NCI-H446 treated with DMSO at 0.1 percent for 48 hours (cell line): ENCODE measurements around the gene EMC1.
"Not testable (repeated sequence)": the region's sequence is repeated elsewhere in the genome, so short reads cannot be mapped to it uniquely, and the experiment has no call there.

Source experiments
- DNase-seq: peaks from one replicate; lab custom pipeline; 2025; lab: John Stamatoyannopoulos, UW

Gene EMC1

DNA sequence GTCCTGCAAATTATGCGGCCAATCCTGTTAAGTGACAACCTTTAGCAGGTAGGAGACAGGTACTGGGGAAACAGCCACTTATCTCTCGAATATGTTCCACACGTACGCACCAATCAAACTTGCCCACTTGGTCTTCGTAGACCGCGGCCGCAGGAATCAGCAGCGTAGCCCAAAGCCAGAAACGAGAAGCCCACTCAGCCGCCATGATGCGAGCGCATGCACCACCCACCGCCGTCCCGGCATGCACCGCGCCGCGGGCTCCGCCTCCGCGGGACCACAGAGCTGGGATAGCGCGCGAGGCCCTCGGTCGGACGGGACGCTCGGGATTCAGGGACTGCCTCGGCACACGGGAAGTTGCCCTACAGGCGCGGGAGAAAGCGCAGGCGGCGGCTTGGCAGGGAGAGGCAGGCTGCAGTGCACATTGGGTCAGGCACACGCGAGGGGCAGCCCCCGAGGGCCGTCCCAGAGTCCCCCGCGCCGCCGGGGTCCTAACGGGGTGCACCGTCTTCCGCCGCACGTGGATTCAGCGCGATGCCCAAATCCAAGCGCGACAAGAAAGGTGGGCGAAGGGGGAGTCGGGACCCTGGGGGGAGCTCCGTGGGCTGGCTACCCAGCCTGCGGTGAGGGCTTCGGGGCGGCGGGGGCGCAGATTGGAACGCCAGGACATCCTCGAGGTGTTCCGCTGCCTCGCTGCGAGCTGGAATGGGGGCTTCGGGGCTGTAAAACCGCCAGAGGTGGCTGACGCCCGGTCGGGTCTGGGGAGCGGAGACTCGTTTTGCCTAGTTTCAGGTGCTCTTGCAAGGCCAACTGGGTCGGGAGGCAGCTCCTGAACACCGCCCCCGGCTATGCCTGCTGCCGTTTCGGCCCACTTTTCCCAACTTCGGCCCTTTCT is at the start of gene EMC1, which contains the start of gene MRTO4:
Gene EMC1, minus strand, starts transcription at position 220 of the 892 bp plus-strand sequence. Its CDS starts 15 bp downstream, at position 205.
Gene MRTO4, plus strand, starts transcription at position 501 of the 892 bp plus-strand sequence. Its CDS starts 31 bp downstream, at position 532.
- DNase-seq, result peak; percentile 64

DNA sequence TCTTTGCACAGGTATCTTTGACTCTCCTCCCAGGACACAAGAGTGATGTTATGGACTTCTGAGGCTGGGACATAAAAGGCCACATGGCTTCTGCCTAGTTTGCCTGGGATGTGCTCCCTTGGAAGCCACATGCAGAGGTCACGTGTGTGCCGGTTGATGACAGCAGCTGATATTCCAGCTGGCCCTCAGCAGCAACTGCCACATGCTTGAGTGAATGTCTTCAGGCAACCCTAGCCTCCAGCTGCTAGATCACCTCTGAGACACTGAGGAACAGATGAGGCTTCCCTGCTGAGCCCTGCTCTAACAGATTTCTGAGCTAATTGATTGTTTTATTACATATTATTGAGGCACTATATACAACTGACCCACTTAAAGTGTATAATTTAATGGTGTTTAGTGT is 48.9 kb upstream of the EMC1 start:
- DNase-seq, result no peak

DNA sequence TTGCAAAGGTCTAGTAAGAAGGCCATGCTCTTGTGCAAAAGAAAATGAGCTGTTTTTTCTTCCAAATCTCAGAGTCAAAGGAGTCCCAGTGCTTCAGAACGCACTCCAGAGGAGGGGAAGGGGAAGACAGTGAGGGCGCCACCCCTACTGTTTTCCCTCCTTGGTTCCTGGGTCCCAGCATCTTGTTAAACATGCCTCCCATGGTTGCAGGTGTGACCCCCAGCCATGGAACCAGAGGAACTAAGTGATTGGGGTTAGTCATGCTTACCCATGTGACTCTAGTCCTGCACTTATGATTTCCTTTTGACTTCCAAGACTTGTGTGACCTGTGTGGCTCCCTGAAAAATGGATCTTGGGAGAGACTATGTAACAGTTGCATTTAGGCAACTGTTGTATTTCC is 43.3 kb upstream of the EMC1 start:
- no peak for DNase-seq

DNA sequence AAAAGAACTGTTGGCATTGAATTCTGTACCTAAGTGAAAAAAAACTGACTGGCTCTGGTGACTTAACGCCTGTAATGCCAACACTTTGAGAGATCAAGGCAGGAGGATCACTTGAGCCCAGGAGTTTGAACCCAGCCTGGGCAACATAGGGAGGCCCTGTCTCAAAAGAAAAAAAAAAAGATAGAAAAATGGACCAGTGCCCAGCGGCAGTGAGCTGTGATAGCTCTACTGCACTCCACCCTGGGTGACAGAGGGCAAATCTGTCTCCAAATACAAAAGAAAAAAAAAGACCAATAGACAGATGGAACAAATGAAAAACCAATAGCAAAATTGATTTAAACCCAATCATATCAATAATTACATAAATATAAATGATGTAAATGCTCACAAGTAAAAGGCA is 37.9 kb upstream of the EMC1 start:
- DNase-seq, result no peak

DNA sequence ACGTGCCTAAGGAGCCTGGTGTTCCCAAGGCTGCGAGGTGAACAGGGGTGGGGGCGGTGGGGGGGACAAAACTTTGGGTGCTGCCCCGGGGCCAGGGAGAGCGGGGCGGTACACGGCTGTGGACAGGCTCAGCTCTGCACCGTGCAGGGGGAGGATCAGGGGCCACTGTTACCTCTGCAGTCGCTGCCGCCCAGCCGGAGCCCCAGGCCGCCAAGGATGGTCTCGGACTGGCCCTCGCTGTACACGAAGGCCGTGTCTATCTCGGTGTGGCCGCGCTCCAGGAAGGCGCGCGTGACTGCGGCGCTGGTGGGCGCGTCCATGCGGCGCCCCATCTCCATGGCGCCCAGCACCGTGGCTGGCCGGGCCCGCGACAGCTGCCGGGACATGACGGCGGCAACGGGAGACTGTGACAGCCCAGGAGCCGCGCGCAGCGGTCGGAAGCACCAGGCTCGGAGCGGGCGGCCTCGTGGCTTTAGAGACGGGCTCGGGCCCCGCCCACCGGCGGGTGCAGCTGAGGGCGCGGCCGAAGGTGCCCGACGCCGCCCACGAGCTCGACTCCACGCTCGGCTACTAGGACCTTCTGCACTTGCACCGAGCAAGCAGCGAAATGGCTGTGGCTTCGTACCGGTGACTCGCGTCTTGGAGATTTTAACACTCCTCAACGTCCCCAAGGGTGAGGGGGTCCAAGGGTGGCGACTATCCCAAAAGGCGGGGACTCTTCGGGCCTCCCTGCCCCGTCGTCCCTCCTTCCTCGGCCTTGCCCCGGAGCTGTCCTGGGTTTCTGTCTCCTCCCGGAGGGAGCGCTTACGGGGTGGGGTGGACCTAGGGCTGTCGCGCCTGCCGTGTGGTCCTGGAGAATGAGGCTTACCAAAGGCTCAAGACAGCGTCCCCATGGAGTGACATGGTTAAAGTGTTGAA is 37.3 kb upstream of the EMC1 start, which contains the start of gene AKR7A3:
Gene AKR7A3, minus strand, starts transcription at position 447 of the 918 bp plus-strand sequence. Its CDS starts 61 bp downstream, at position 386.
- DNase-seq, result not testable (repeated sequence)

DNA sequence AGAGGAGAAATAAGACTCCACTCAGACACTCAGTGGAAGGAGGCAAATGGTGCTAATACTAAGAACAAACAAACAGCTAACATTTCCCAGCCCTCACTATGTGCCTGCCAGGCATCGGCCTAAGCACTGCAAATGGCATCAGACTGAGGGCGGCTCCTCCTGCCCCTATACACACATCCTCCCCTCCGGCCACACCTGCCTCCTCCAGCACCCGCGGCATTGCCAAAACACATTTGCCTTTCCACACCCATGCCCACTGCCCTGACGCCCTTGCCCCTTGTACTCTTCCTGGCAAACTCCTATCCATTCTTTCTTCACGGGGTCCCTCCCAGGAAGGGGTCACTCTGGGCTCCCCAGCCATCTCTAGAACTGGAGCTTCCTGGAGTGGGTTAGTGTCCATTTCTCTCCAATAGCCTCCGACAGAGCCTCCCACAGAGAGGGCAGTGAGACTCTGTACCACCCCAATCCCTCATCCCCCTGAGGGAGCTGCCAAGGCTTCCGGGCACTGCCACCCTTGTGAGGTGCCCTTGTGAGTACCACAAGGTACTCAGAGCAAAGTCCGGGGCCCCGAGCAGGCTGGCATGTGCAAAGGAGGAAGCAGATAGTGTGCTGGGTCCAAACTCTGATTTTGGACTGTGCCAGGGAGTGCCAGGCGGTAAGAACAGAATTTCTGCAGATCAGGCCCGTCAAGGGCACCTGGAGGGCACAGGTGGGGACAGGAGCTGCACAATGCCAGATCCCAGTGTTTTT is 36.3 kb upstream of the EMC1 start:
- DNase-seq, result no peak

DNA sequence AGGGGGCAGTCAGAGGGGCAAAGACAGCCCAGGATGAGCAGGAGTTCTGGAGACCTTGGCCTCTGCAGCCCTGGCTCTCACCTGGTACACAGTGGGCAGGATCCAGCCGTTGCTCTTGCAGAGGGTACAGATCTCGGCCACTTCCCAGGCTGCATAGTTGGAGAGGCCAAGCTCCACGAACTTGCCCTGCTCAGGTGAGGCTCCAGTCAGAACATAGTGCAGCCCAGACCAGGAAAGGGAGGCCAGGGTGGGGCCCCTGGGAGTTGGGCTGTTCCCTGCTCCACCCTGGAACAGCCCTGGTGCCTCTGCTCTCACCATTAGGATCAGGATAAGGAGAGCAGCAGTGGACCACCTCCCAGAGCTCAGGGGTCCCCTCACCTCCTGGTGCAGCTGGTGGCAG is 34.5 kb upstream of the EMC1 start:
- not testable (repeated sequence) for DNase-seq

DNA sequence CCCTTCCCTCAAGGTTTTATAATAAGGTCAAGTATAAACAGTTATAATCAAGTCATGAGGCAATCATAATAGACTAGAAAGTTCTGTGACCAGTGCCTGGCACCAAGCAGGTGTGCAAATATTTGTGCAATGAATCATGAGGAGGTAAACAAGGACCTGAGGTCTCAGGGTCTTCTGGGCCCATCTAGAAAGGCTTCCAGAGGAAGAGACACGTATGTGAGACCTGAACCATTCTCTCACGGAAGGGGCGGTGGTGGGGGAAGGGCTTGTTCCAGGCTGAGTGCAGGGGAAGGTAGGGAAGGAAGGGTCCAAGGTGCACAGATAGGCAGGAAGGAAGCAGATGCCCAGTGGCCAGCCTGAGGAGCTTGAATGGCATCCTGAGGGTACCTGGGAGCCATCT is 34.0 kb upstream of the EMC1 start:
- not testable (repeated sequence) for DNase-seq

DNA sequence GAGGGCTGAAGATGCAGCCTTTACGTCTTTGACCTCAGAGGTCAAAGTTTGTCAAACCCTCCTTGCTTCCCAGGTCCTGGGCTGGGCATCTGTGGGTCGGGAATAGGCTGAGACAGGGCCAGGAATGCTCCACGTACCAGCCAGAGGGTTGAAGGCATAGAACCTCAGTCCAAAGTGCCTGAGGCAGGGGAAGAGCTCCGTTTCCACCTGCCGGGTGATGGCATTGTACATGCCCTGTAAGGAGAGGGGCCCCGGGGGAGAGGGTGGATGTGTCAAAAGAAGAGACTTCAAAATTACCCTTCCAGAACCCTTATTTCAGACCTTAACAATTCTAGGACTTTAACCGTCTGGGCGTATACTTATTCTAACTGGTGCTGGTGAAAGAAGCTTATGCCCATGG is 33.6 kb upstream of the EMC1 start:
- DNase-seq, result no peak

DNA sequence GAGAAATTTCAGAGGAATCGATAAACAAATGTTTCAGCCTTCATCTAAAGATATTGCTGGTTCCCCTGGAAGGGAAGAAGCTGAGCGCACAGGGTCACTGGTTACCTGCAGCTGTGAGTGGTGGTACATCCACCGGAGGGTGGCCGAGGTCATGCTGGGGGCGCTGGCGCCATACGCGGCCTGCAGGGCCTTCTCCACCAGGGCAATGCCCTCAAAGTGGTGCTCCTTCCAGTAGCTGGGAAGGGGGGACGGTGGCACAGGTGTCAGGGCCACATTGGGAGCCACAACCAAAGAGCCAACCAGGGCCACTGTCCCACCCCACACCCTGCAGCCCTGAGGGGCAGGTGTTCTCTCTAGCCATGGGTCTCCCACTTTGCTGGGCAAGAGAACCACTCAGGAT is 32.6 kb upstream of the EMC1 start:
- no peak for DNase-seq

DNA sequence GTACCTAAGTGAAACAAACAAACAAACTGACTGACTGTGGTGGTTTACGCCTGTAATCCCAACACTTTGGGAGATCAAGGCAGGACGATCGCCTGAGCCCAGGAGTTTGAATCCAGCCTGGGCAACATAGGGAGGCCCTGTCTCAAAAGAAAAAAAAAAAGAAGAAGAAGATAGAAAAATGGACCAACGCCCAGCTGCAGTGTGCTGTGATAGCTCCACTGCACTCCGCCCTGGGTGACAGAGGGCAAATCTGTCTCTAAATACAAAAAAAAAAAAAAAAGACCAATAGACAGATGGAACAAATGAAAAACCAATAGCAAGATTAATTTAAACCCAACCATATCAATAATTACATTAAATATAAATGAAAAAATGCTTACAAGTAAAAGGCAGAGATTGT is 23.3 kb upstream of the EMC1 start:
- DNase-seq, result no peak

DNA sequence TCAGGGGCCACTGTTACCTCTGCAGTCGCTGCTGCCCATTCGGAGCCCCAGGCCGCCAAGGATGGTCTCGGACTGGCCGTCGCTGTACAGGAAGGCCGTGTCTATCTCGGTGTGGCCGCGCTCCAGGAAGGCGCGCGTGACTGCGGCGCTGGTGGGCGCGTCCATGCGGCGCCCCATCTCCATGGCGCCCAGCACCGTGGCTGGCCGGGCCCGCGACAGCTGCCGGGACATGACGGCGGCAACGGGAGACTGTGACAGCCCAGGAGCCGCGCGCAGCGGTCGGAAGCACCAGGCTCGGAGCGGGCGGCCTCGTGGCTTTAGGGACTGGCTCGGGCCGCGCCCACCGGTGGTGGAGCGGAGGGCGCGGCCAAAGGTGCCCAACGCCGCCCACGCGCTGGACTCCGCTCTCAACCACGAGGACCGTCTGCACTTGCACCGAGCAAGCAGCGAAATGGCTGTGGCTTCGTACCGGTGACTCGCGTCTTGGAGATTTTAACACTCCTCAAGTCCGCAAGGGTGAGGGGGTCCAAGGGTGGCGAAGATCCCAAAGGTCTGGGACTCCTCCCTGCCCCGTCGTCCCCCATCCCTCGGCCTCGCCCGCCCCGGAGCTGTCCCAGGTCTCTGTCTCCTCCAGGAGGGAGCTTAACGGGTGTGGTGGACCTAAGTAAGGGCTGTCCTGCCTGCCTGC is 22.7 kb upstream of the EMC1 start:
- not testable (repeated sequence) for DNase-seq

DNA sequence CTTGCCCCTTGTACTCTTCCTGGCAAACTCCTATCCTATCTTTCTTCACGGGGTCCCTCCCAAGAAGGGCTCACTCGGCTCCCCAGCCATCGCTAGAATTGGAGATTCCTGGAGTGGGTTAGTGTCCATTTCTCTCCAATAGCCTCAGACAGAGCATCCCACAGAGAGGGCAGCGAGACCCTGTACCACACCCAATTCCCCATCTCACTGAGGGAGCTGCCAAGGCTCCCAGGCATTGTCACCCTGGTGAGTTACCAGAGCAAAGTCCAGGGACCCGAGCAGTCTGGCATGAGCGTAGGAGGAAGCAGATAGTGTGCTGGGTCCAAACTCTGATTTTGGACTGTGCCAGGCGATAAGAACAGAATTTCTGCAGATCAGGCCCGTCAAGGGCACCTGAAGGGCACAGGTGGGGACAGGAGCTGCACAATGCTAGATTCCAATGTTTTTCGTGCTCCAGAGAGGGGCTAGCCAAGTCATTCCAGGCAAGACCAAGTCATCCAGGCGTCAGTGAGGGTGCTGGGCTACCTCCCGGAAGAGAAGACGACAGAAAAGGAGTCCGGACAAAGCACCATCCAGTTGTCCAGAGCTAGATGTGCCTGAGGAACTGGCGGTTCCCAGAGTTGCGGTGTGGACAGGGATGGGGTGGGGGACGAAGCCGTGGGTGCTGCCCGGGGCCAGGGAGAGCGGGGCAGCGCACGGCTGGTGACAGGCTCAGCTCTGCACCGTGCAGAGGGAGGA is 22.0 kb upstream of the EMC1 start:
- DNase-seq, result no peak

DNA sequence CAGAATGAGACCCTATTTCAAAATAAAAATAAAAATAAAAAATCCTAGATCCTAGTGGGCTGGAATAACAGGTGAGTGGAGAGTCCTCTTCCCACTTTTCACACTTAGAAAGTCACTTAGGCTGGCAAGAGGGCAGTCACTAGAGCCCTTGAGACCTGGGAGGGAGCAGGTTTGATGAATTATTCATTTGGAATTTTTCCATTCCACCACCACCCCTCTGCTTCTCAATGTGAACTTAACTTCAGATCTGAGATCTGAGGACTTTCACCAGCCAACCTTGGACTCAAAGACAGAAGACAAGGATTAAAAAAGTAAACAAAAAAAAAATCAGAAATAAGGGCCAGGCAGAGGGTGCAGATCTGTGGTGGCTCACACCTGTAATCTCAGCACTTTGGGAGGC is 20.7 kb upstream of the EMC1 start:
- DNase-seq, result no peak

DNA sequence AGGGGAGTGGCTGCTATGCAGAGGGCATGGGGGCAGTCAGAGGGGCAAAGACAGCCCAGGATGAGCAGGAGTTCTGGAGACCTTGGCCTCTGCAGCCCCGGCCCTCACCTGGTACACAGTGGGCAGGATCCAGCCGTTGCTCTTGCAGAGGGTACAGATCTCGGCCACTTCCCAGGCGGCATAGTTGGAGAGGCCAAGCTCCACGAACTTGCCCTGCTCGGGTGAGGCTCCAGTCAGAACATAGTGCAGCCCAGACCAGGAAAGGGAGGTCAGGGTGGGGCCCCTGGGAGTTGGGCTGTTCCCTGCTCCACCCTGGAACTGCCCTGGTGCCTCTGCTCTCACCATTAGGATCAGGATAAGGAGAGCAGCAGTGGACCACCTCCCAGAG is 19.0 kb upstream of the EMC1 start:
- not testable (repeated sequence) for DNase-seq

DNA sequence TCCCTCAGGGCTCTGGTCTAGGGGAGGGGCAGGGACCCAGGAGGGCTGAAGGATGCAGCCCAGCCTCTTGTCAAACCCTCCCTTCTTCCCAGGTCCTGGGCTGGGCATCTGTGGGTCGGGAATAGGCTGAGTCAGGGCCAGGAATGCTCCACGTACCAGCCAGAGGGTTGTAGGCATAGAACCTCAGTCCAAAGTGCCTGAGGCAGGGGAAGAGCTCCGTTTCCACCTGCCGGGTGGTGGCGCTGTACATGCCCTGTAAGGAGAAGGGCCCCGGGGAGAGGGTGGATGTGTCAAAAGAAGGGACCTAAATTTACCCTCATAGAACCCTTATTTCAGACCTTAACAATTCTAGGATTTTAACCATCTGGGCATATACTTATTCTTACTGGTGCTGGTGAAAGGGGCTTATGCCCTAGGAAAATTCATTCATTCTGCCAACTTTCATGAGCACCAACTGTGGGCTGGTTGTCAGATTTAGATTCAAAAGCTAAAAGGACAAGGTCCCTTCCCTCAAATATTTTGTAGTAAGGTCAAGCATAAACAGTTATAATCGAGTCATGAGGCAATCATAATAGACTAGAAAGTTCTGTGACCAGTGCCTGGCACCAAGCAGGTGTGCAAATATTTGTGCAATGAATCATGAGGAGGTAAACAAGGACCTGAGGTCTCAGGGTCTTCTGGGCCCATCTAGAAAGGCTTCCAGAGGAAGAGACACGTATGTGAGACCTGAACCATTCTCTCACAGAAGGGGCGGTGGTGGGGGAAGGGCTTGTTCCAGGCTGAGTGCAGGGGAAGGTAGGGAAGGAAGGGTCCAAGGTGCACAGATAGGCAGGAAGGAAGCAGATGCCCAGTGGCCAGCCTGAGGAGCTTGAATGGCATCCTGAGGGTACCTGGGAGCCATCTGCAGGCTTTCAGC is 18.4 kb upstream of the EMC1 start:
- not testable (repeated sequence) for DNase-seq

DNA sequence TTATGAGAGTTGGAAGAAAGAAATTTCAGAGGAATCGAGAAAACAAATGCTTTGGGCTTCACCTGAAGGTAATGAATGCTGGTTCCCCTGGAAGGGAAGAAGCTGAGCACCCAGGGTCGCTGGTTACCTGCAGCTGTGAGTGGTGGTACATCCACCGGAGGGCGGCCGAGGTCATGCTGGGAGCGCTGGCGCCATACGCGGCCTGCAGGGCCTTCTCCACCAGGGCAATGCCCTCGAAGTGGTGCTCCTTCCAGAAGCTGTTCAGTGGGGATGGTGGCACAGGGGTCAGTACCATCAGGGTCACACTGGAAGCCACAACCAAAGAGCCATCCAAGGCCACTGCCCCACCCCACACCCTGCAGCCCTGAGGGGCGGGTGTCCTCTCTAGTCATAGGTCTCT is 17.1 kb upstream of the EMC1 start:
- DNase-seq, result no peak

DNA sequence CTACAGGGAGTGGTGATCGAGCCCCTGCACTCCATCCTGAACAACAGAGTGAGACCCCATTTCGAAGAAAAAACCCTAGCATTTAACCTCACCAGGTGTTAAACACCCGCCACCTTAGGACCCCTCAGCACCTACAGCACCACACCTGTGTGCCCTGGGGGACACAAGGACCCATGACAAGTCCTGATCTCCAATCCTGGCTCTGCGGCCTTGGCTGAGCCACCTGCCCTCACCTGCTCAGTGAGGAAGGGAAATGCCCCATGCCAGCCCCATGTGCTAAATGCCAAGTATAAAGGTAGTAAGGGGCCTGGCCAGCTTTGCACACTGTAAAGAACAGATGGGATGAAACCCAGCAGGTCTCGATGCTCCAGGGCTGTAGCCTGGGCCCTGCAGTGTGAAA is 11.4 kb upstream of the EMC1 start:
- DNase-seq, result no peak

DNA sequence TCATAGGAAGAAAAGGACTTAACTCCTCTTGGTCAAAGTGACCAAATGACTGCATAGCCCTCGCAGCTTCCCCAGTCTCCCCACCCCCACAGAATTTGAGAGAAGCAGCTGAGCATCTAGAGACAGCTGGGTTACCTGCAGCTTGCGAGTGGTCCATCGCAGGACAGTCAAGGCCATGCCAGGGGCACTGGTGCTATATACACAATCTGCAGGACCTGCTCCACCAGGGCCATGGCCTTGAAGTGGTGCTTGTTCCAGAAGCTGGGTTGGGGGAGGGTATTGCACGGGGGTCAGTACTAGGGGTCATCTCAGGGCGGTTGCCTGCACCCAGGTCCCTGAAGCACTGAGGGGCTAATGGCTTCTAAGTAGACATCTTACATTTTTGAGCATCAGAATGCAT is 10.7 kb upstream of the EMC1 start:
- DNase-seq, result no peak
